ENCODE data around the gene WIZ.

WIZ gene

DNA sequence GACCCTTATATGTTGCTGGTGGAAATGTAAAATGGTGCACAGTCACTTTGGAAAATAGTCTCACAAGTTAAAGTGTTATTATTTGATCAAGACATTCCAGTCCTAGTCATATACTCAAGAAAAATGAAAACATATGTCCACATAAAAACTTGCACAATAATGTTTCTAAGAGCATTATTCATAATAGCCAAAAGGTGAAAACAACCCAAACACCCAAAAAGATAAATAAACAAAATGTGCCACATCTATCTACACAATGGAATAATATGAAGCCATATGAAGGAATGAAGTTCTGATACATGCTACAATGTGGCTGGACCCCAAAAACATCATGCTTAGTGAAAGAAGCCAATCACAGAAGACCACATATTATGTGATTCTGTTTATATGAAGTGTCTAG is 55.8 kb downstream of the WIZ start:
- peaks cover 29% of the 10 kb centered on the region for H3K79me2 ChIP-seq (ENCODE audit: insufficient read depth, low read length)
- no peak for TF ChIP-seq EZH2 (IDR thresholded peaks at IDR 0.05; ENCODE audit: borderline replicate concordance, low read depth, low read length, severe bottlenecking)
- TF ChIP-seq, protein P1, sequence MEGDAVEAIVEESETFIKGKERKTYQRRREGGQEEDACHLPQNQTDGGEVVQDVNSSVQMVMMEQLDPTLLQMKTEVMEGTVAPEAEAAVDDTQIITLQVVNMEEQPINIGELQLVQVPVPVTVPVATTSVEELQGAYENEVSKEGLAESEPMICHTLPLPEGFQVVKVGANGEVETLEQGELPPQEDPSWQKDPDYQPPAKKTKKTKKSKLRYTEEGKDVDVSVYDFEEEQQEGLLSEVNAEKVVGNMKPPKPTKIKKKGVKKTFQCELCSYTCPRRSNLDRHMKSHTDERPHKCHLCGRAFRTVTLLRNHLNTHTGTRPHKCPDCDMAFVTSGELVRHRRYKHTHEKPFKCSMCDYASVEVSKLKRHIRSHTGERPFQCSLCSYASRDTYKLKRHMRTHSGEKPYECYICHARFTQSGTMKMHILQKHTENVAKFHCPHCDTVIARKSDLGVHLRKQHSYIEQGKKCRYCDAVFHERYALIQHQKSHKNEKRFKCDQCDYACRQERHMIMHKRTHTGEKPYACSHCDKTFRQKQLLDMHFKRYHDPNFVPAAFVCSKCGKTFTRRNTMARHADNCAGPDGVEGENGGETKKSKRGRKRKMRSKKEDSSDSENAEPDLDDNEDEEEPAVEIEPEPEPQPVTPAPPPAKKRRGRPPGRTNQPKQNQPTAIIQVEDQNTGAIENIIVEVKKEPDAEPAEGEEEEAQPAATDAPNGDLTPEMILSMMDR (IDR thresholded peaks at IDR 0.05; ENCODE audit: borderline replicate concordance, extremely low read depth, low read length, poor library complexity, severe bottlenecking), result no peak
- H3K4me1 ChIP-seq (ENCODE audit: insufficient read depth, low read length), result no peaks in the 10 kb centered on the region
- H3K9ac ChIP-seq (ENCODE audit: low read depth, low read length), result no peak overlapping the region
- H3K4me2 ChIP-seq (ENCODE audit: insufficient read depth, low read length), result no peak overlapping the region
- no peaks in the 10 kb centered on the region for H3K9me3 ChIP-seq (ENCODE audit: insufficient read depth, low read length, severe bottlenecking)
- H2AFZ ChIP-seq (ENCODE audit: low read depth, low read length), result no peak overlapping the region
- DNase-seq (no peak), ATAC-seq (ENCODE audit: insufficient read depth, low read depth) (no peak)
- H3K27me3 ChIP-seq (ENCODE audit: insufficient read depth, low read length, poor library complexity), result no peaks in the 10 kb centered on the region
- H3K4me3 ChIP-seq (ENCODE audit: low read depth in 1 of 2, low read length in 2 of 2), result no peak overlapping the region
- H4K20me1 ChIP-seq (ENCODE audit: insufficient read depth, low read length), result peaks cover 15% of the 10 kb centered on the region
- peaks cover 77% of the 10 kb centered on the region for H3K36me3 ChIP-seq (ENCODE audit: insufficient read depth, low read length)
- H3K27ac ChIP-seq (ENCODE audit: low read length), result no peak overlapping the region

DNA sequence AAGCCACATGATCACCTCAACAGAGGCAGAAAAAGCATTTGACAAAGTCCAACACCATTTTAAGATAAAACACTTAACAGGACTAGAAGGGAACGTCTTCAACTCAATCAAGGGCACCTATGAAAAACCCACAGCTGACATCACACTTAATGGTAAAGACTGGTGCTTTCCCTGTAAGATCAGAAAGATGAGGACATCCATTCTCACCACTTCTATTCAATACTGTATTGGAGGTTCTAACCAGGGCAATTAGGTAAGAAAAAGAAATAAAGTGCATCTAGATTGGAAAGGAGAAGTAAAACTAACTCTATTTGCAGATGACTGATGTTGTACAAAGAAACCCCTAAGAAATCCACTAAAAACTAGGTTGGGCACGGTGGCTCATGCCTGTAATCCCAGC is 58.9 kb downstream of the WIZ start:
- Histone ChIP-seq H3K79me2 (ENCODE audit: insufficient read depth, low read length) (peaks cover 46% of the 10 kb centered on the region), H4K20me1 (ENCODE audit: insufficient read depth, low read length) (peaks cover 7% of the 10 kb centered on the region; the same call in 1 of the 2 replicates), H3K9me3 (ENCODE audit: insufficient read depth, low read length, severe bottlenecking) (no peaks in the 10 kb centered on the region), H3K27ac (ENCODE audit: low read length) (no peak overlapping the region), H3K27me3 (ENCODE audit: insufficient read depth, low read length, poor library complexity) (no peaks in the 10 kb centered on the region), H3K4me3 (ENCODE audit: low read depth in 1 of 2, low read length in 2 of 2) (no peak overlapping the region), H3K4me2 (ENCODE audit: insufficient read depth, low read length) (no peak overlapping the region), H3K9ac (ENCODE audit: low read depth, low read length) (no peak overlapping the region), H3K4me1 (ENCODE audit: insufficient read depth, low read length) (no peaks in the 10 kb centered on the region), H3K36me3 (ENCODE audit: insufficient read depth, low read length) (peaks cover 64% of the 10 kb centered on the region), H2AFZ (ENCODE audit: low read depth, low read length) (no peak overlapping the region)
- TF ChIP-seq EZH2 (IDR thresholded peaks at IDR 0.05; ENCODE audit: borderline replicate concordance, low read depth, low read length, severe bottlenecking), result no peak
- TF ChIP-seq, protein P1 (IDR thresholded peaks at IDR 0.05; ENCODE audit: borderline replicate concordance, extremely low read depth, low read length, poor library complexity, severe bottlenecking), result no peak
- no peak for DNase-seq
- ATAC-seq (ENCODE audit: insufficient read depth, low read depth), result no peak

DNA sequence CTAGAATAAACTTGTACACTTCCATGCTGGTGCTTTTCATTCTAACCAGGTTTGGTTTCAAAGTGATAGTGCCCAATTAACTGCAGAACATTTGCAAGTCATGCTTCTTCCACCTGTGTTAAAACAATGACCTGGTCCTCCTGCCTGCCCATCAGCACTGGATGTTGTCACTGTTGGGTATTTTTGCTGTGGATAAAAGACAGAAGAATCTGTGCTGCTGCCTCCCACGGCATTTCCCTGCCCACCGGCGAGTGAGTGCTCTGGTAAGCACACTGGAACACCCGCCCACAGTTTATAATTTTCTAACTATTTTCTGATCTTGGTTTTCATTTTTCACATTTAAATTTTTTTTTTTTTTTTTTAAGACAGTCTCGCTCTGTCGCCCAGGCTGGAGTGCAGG is 67.9 kb downstream of the WIZ start:
- Histone ChIP-seq H3K9ac (ENCODE audit: low read depth, low read length) (no peak overlapping the region), H3K79me2 (ENCODE audit: insufficient read depth, low read length) (peaks cover 50% of the 10 kb centered on the region), H3K36me3 (ENCODE audit: insufficient read depth, low read length) (peaks cover 17% of the 10 kb centered on the region), H3K4me1 (ENCODE audit: insufficient read depth, low read length) (peaks cover 32% of the 10 kb centered on the region), H3K27me3 (ENCODE audit: insufficient read depth, low read length, poor library complexity) (no peaks in the 10 kb centered on the region), H3K4me2 (ENCODE audit: insufficient read depth, low read length) (no peak overlapping the region), H3K9me3 (ENCODE audit: insufficient read depth, low read length, severe bottlenecking) (no peaks in the 10 kb centered on the region), H3K27ac (ENCODE audit: low read length) (no peak overlapping the region), H4K20me1 (ENCODE audit: insufficient read depth, low read length) (peaks cover 23% of the 10 kb centered on the region), H3K4me3 (ENCODE audit: low read depth in 1 of 2, low read length in 2 of 2) (no peak overlapping the region), H2AFZ (ENCODE audit: low read depth, low read length) (no peak overlapping the region)
- DNase-seq, result no peak
- TF ChIP-seq, protein P1 (IDR thresholded peaks at IDR 0.05; ENCODE audit: borderline replicate concordance, extremely low read depth, low read length, poor library complexity, severe bottlenecking), result no peak
- no peak for TF ChIP-seq EZH2 (IDR thresholded peaks at IDR 0.05; ENCODE audit: borderline replicate concordance, low read depth, low read length, severe bottlenecking)
- no peak for ATAC-seq (ENCODE audit: insufficient read depth, low read depth)

DNA sequence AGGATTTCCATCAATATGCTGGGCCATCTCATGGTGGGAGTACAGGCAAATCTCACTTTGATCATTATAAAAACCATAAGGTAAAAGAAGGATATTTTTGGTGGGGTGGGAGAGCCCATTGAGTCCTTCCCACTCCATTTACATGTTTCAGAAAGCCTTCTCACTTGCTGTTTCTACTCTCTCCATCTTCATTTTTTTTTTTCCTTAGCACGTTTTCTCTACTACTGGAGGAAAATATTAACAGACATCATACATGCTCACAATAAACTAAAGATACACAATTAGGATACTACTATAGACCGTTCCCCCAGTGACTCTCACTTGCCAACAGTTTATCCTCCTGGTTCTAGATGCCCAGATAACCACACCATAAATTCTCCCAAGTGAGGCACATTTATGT is 68.3 kb downstream of the WIZ start:
- peak overlapping the region; percentile 80; the same call in 1 of the 2 replicates for H3K4me2 ChIP-seq (ENCODE audit: insufficient read depth, low read length)
- no peak overlapping the region for H3K9ac ChIP-seq (ENCODE audit: low read depth, low read length)

More for the DNA sequence above, 68.3 kb downstream of the WIZ start:
- no peak overlapping the region for H3K4me3 ChIP-seq (ENCODE audit: low read depth in 1 of 2, low read length in 2 of 2)
- ATAC-seq (ENCODE audit: insufficient read depth, low read depth) (no peak), DNase-seq (no peak)
- H4K20me1 ChIP-seq (ENCODE audit: insufficient read depth, low read length), result peaks cover 25% of the 10 kb centered on the region
- H3K9me3 ChIP-seq (ENCODE audit: insufficient read depth, low read length, severe bottlenecking), result no peaks in the 10 kb centered on the region
- no peaks in the 10 kb centered on the region for H3K27me3 ChIP-seq (ENCODE audit: insufficient read depth, low read length, poor library complexity)
- peaks cover 12% of the 10 kb centered on the region for H3K36me3 ChIP-seq (ENCODE audit: insufficient read depth, low read length)
- H3K27ac ChIP-seq (ENCODE audit: low read length), result no peak overlapping the region
- H3K4me1 ChIP-seq (ENCODE audit: insufficient read depth, low read length), result peaks cover 36% of the 10 kb centered on the region
- no peak overlapping the region for H2AFZ ChIP-seq (ENCODE audit: low read depth, low read length)
- peaks cover 51% of the 10 kb centered on the region for H3K79me2 ChIP-seq (ENCODE audit: insufficient read depth, low read length)
- TF ChIP-seq, protein P1 (IDR thresholded peaks at IDR 0.05; ENCODE audit: borderline replicate concordance, extremely low read depth, low read length, poor library complexity, severe bottlenecking), result no peak
- TF ChIP-seq EZH2 (IDR thresholded peaks at IDR 0.05; ENCODE audit: borderline replicate concordance, low read depth, low read length, severe bottlenecking), result no peak
